Suppressor macrophage treated with lipopolysaccharide for 4 hours (primary cell): ENCODE results near the gene HMGB1.
"Not testable (repeated sequence)": the region's sequence is repeated elsewhere in the genome, so short reads cannot be mapped to it uniquely, and the experiment has no call there.

ENCODE experiments used
- DNase-seq: peaks from one replicate; pipeline ENCODE4 v3.0.0-alpha.2; 2020

HMGB1 gene

DNA sequence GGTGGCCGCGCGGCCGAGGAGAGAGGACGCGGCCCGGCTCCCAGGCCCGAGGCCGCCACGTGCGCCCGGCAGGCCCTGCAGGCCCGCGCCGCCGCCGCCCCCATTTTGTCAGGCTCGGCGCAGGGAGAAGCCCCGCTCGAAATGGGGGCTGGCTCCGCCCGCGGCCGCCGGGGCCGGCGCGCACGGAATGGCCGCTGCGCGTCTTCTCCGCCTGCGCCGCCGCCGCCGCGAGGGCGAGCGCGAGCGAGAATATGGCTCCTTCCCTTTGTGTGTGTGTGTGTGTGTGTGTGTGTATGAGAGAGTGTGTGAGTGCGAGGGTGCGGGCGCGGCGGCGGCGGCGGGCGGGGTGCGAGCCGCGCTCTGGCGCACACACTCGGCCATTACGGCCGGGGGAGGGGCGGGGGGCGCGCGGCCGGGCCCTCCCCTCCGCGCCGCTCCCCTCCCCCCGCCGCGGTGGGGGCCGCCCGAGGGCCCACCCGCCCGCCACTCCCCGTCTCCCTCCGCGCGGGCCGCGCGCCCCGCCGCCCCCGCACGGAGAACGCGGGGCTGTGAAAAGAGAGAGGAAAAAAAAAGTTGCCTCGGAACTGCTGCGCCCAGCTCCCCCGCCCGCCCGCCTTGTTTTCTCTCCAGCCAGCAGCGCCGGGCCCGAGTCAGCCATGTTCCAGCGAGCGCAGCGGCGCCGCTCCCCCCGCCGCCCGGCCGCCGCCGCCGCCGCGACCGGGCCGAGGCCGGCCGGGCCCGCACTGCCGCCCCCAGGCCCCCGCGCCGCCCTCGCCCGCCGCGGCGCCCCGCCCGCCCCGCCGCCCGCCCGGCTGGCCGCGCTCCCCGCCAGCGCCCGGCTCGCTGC, 1.0 kb downstream of the HMGB1 start:
- peak; percentile 72 for DNase-seq

DNA sequence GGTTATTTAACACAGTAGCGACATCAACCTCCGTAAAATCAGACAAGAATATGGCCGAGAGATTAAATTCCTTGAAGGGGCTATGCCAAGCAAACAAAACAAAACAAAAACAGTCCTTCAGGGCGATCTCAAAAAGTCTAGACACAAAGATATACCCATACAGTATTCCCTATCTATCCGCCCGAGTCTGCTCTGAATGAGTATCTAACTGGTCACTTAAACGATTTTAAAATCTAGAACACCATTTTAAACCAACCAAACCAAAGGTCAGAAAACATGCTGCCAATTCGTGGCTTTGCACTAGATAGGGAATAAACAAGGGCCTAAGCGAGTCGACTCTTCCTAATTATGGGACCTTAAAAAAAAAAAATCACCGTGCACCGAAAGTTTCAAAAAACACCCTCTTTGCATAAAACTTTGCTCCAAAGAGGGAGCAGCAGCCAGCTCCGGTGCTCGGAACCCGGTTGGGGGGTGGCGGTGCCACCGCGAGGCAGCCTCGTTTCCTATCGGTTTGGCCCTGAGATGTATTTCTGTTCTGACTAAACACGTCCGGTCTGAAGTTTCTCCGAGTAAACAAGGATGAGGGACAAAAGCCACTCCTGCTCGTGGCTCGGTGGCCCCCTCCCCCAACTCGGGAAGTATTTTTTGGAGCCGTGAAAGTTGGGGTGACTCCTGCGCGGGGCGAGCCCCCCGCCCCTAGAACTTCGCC, 1.8 kb downstream of the HMGB1 start:
- DNase-seq: peak; percentile 58

DNA sequence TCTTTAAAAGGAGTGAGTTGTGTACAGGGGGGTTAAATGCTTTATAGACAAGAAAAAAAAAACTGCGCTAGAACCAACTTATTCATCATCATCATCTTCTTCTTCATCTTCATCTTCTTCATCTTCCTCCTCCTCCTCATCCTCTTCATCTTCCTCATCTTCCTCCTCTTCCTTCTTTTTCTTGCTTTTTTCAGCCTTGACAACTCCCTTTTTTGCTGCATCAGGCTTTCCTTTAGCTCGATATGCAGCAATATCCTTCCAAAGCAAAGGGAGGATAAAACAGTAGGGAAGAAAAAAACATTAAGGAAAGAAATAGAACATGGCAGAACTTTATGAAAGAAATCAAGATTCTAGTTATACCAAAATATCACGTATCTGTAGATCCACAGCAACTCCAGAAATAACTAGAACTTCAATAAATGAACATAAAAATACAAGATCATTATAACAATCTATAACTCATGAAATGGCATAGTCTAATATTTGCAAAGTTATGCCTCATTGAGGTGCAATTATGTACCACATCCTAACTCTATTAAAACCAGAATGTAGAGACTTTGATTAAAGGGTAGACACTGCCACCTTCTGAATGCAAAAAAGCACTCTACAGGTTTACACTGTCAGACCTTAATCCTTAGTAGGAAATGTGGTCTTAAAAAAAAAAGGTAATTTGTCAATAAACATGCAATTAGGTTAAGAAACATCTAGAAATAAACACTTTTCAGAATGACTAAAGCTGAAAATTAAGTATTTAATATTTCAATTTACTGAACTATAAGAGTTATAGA, 4.3 kb downstream of the HMGB1 start:
- DNase-seq: peak; percentile 20

DNA sequence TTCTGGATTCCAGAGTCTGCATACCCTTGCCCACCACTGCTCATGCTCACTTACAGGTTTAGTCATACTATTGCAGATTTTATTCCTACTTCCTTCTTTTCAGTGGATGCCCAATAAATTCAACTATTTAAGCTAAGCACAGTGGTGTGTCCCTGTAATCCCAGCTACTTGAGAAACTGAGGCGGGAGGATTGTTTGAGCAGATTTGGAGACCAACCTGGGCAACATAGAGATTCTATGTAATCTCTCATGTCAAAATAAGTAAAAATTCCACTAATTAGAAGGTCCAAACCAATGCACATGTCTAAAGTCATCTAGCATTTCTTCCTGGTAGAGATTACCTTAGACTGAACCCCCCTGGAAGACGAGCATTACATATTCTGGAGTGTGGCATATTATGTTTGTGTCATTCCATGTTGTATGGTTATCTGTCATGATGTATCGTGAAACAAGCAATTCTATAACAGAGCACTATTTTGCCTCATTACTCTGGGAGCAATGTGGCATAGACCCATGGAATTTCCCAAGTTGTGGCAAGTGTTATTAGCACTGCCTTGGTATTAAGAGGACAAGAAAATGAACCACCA, 8.3 kb downstream of the HMGB1 start:
- DNase-seq: no peak

DNA sequence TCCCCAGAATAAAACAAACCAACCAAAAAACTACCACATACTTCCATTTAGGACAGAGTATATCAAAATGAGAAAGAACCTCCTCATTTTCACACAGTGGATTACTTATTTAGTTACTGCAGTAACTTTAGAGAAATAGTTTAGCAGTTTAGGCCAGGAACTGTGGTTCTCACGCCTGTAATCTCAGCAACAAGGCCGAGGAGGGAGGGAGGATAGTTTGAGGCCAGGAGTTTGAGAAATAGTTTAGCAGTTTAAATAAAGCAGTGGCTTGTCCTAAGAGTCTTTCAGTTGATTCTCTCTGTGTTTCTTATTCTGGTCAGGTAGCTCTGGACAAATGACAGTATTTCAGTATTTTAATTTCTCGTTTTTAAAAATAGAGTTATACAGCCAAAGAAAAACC, 9.4 kb downstream of the HMGB1 start:
- no peak for DNase-seq

DNA sequence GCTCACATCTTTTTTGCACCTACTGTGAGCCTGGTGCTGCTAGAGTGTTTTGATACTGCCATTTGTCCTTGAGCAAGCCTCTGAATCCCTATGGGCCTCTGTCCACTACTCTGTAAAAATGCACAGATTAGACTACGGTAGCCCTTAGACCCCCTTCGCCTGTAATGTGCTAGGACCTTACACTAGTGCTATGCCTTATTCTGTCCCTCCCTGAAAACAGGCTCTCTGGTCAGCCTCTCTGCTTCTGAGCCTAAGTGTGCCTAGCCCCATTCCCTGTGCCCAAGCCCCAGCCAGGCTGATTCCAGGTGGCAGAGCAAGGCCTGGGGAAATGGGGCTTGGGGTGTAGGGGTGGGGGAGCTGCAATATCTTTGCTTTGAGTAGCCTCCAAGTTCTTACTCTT, 10.7 kb downstream of the HMGB1 start:
- no peak for DNase-seq

DNA sequence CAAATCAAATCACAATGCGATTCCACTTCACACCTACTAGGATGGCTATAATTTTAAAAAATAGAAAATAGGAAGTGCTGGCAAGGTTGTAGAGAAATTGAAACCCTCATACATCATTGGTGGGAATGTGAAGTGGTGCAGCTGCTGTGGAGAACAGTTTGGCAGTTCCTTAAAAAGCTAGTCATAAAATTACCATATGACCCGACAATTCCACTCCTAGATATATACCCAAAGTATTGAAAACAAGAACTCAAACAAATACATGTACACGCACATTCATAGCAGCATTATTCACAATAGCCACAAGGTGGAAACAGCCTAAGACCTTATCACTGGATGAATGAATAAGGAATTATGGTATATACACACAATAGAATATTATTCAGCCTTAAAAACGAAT, 12.0 kb downstream of the HMGB1 start:
- DNase-seq: peak; percentile 51

DNA sequence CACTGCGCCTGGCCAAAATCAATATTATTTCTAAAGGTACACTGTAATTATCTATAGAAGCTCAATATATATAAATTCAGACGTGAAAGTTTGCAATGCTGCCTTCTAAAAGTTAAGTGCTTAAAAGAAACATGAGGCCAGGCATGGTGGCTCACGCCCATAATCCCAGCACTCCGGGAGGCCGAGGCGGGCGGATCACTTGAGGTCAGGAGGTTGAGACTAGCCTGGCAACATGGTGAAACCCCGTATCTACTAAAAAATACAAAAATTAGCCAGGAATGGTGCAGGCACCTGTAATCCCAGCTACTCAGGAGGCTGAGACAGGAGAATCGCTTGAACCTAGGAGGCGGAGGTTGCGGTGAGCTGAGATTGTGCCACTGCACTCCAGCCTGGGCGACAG, 14.3 kb downstream of the HMGB1 start:
- DNase-seq: not testable (repeated sequence)

DNA sequence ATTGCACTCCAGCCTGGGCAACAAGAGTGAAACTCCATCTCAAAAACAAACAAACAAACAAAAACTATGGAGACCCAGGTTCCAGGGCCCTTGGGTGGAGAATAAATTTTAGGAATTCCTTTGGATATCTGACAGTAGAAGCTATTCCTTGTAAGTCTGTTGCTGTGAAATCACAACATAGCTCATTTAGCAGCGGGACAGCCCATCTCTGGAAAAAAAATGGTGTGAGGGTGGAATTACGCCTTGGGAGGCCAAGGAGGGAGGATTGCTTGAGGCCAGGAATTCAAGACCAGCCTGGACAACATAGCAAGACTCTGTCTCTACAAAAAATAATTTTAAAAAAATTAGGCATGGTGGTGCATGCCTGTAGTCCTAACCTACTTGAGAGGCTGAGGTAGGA, 15.7 kb downstream of the HMGB1 start:
- no peak for DNase-seq

DNA sequence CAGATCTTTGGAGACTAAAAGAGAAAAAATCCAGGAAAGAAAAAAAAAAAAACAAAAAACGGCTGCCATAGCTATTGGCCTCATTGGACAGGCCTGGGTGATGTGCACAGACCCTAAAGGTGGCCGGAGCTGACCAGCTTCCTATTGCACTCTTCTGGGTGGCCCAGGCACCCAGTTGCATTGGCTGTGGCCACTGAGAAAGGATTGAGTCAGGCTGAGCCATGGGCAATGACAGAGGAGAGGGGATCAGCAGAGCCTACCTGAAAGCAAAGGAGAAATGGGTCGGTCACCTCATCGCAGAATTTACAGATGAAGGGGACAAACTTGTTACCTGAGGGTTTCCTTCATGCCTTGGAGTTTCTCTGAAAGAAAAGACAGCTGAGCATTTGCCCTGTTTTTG, 17.3 kb downstream of the HMGB1 start:
- no peak for DNase-seq

DNA sequence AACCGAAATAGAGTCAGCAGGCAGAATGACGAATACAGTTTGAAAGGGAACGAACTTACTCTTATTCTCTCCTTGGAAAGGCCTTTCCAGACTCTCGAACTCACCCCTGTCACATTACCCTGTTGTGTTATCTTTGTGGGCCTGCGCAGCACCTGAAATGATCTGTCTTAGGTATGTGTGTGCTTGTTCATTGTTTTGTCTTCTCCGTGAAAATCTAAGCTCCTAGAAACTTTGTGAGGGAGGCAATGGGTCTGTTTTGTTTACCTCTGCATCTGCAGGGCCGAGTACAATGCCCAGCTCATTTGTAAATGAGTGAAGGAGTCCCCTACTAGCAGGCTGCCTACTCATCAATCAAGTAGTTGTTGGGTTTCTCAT, 19.6 kb downstream of the HMGB1 start:
- no peak for DNase-seq

DNA sequence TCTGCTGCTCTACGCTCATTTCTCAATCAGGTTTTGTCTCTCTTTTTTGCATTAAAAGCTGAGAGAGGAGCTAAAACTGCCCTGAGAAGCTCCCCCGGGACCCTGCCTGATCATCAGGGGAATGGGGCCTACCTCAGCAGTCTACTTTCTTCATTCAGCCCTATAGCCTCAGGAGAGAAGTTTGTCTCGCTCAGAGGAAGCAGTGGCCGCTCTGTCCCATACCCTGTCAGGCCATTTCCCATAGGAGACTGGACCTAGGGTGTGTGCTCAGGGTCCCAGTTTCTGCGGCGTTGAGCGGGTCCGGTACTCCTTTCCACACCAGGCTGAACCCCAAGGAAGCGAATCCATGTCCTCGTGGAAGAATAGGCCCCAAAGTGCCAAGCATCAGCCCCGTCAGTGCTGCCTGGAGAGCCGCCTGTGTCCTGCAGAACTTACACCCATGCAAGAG, 21.8 kb downstream of the HMGB1 start:
- DNase-seq: no peak

DNA sequence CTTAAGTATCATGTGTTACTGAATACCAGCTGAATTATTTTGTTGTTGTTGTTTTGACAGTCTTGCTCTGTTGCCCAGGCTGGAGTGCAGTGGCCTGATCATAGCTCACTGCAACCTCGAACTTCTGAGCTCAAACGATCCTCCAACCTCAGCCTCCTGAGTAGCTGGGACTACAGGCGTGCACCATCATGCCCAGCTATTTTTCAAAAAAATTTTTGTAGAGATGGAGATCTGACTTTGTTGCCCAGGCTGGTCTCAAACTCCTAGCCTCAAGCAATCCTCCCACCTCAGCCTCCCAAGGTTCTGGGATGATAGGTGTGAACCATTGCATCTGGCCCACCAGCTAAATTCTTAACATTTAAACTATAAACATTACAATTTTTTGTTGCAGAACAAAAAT, 22.2 kb downstream of the HMGB1 start:
- DNase-seq: not testable (repeated sequence)

DNA sequence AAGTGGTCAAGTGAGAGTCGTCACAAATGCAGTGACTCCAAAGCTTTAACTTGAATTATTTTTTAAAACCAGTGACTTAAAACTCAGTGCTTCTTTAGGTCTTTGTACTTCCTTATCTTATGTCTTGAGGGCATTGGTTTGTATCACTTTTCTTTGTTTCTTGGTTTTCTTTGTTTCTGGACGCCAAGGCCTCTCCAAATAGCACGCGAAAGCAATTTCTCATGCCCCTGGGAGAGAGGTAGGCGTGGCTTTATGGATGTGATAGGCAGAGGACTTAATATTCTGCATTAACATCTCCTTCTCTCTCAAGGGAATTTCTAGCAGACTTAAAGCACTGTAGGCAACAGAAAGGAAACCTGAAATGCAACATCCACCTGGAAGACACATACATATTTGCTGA, 22.8 kb downstream of the HMGB1 start:
- DNase-seq: no peak

DNA sequence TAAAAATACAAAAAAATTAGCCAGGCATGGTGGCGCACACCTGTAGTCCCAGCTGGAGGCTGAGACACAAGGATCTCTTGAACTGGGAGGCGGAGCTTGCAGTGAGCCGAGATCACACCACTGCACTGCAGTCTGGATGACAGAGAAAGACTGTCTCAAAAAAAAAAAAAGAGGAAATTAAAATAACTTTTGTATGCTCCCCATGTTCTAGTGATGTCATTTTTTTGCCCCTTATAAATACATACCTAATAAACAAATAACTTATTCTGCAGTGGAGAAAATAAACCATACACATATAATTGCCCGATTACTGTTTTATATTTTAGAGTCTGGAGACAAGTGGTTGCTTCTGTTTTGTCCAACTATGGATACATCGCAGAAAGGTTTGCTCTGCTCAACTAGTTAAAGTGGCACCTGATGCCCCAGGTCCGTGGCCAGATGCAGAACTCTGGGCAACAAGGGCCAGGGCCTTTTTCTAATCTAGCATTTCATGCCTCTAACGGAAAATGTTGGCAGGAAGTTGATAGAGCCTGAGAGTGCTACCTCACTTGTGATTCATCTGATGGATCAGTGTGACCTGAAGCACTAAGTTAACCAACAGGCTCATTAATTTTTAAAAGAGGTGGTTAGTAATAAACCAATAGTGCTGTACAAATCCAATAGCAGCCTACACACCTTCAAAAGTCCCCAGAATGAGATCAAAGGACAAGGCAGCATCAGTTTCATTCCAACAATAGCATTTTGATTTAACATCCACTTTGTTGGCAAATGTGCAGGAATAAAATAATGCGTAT, 24.6 kb downstream of the HMGB1 start:
- DNase-seq: no peak

DNA sequence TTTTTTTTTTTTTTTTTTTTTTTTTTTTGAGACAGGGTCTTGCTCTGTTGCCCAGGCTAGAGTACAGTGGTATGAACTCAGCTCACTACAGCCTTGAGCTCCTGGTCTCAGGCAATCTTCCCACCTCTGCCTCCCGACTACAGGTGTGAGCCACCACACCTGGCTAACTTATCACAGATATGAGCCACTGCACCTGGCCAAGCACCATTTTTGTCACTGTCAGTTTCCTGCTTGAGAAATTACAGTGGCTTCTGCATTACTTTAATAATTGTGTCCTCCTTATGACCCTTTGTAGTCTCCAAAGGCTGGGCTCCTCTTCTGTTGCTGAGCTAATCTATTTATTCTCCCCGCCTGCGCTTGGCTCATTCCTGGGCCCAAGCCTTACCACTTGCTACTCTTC, 27.4 kb downstream of the HMGB1 start:
- no peak for DNase-seq

DNA sequence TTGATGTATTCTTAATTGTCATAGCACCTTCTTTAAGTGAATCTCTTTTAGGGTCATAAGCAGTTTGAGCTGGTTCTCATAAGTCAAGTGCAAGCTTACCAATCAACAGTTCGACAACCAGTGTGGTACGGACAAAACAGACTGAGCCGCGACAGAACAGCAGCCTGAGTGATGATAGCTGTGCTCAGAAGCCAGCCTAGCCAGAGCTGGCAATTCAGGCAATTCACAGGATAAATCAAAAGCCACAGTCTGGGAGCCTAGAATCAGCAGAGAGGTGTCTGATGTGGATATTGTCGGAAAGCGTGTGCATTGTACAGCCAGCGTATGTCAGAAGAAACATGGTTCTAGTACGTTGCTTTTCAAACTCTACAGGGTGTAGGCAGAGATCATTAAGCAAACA, 28.6 kb downstream of the HMGB1 start:
- no peak for DNase-seq

DNA sequence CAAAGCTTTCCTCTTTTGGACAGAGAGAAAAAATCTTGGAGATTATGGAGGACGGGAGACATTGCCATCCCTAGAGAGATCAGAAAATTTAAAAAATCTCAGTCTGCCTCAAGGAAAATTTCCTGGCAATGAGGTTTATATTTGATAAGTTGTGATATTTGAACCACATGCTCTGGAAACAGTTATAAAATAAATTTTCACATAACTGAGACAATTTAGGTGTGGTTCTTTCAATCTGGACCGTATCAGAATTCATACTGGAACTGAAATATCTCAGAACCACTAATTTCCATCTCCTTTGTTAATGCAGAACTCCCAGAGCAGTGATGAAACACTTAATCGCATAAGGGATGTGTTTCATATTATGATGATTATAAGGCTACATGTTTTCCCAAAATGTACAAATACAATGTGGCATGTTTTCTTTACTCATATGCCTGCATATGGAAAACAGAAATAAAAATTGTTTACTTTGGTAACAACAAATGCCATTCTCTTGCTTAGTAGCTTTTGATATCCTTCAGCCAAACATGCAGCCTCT, 29.8 kb downstream of the HMGB1 start:
- DNase-seq: no peak

DNA sequence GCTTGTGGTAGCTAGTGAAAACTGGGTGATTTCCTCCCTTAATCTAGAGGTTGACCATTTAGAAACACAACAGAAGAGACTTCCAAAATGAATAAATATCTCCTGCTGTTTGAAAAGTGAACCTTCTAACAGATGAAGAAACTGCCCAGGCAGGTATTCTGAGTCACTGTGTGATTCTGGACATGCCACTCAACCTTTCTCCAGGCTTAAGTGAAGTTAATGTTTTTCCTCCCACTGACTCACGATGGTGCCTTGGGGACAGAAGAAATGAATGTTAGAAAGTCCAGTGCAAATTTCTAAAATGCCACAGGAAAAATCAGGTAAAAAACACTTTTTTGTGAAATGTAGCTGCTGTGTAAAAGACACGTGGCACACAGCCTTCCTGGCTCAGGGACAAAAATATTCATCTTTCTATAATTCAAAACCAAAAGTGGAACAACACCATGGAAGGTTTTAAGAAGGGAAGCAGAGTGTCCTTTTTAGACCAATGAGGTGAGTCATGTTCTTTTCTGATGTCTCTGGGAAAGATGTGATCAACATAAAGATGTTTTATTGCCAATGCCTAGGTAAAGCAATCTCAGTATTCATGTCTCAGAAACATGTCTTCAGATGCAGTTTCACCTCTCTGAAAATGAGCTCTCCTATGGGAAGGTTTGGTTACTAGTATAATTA, 34.3 kb downstream of the HMGB1 start:
- DNase-seq: peak; percentile 68

DNA sequence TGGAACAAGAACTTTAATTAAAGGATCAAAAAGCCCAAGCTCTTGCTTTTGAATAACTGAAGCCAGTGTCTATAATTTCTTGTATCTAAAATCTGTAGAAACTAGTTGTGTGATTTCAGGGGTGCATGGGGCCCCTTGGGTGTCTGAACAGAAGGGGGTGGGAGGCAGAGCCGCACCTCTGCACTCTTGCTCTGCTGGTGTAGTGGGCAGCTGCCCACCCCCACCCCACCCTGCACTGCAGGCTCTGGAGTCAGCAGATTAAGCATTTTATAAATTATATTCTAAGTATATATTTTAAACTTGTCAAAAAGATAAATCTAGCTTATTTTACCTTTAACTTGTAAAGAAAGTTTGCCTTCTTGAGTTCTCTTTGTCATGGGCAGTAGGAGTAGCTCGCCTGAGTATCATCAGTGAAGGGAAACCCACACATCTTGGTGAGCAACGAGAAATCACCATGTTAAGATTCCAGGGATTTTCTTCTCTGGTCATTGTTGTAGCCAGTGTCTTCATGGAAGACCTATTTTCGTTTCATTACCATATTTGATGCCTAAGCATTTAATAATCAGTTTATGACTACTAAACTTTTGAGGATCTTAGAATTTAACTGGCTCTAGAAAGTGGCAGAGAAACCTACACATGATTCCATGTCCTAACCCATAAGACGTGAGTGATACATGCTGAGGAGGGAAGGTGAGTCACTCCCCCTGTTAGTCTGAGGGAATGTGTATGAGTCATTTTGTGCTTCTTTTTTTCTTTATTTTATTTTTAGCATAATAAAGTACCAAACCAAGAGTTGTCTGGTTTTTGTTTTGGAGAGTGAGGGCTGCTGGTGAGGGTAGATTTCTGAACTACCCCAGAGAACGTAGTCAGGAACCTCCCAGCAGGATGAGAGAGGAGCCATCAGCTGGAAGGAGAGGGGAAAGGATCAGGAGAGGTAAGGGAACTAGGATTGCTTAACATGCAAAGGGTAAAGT, 35.7 kb downstream of the HMGB1 start:
- peak; percentile 88 for DNase-seq
